Limb (tissue), 2 donors: ENCODE measurements around the gene SH2B3.
"Not testable (repeated sequence)": the region's sequence is repeated elsewhere in the genome, so short reads cannot be mapped to it uniquely, and the experiment has no call there.

ENCODE experiments used
- DNase-seq, 2 donors: peaks; one replicate each; pipeline ENCODE4 v3.0.0-alpha.2; 2016; ENCODE audit errors: extremely low spot score in 2 of 2

SH2B3 gene

GRCh38 chr12:111386885-111387284 lies 18.8 kb upstream of the SH2B3 start:
- no peak for DNase-seq

DNA sequence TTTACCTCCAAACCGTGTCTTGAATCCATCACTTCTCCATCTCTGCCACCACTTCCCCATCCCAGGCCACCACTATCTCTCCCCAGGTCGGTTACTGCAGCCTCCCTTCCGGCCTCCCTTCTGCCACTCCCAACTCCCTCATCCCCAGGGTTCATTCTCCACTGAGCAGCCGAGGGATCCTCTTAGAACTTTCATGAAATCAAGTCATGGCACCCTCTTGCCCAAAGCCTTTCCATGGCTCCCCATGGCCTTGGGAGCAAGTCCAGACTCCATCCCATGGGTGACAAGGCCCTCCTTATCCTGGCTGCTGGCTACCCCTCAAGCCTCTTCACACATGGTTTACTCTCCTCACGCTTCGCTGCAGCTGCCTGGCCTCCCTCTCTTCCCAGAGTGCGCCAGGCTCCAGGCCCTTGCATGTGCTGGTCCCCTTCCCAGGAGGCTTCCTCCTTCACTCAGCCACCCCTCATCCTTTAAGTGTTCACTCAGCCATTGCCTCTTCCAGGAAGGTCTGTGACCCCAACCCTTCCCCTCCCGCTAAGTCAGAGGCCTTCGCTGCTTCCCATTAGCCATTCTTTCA lies 17.9 kb upstream of the SH2B3 start:
- DNase-seq: no peak

- no peak for DNase-seq
Observed at GRCh38 chr12:111389635-111390034, 16.1 kb upstream of the SH2B3 start.

DNA sequence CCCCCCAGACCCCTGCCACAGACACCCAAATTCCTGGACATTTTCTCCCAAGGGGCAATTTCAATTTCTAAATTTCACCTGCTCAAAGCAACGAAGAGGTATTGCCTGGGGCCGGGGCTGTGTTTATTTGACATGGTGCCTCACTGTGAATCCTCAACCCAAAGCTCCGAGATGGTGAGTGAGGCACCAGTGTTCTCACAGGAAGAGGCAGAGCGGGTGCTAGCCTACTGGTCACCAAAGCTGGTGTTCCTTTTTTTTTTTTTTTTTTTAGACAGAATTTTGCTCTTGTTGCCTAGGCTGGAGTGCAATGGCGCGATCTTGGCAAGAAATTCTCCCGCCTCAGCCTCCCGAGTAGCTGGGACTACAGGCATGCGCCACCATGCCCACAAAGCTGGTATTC lies 14.8 kb upstream of the SH2B3 start:
- DNase-seq: no peak

- DNase-seq: no peak
Observed at GRCh38 chr12:111393700-111394300, 11.9 kb upstream of the SH2B3 start.

DNA sequence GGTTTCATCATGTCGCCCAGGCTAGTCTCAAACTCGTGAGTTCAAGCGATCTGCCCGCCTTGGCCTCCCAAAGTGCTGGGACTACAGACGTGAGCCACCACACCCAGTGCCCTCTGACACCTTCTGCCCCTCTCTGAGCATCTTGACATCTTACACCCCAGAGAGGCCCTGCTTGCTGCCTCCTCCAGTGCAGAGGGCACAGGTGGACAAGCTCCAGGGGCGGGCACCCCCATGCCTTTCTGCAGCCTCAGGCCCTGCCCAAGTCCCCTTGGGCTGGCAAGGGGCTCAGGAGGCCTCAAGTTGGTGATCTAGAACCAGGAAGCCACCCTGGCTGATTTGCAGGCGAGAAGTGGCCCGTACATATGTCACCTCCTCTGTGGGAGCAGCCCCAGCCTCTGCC lies 11.2 kb upstream of the SH2B3 start:
- no peak for DNase-seq

DNA sequence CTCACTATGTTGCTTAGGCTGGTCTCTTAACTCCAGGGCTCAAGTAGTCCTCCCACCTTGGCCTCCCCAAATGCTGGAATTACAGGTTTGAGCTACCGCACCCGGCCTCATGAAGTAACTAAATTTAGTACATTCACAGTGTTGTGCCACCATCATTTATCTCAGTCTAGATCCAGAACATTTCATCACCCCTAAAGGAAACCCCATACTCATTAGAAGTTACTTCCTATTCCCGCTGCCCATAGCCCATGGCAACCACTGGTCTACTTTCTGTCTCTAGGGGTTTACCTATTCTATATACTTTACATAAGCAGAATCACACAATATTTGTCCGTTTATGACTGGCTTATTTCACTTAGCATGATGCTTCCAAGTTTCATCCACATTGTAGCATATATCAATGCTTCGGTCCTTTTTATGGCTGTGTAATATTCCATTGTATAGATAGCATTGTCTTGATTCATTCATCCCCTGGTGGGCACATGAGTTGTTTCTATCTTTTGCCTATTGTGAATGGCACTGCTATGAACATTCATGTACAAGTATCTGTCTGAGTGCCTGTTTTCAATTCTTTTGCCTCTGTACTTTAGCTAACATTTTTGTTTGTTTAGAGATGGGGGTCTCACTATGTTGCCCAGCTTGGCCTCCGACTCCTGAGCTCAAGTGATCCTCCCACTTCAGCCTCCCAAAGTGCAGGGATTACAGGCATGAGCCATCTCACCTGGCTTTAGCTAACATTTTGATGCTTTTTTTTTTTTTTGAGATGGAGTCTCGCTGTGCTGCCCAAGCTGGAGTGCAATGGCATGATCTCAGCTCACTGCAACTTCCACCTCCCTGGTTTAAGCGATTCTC lies 10.2 kb upstream of the SH2B3 start:
- DNase-seq: no peak

- DNase-seq: not testable (repeated sequence)
Observed at GRCh38 chr12:111396271-111396670, 9.5 kb upstream of the SH2B3 start.

- peak; percentile 66 to 89 for DNase-seq
Observed at GRCh38 chr12:111396726-111397445, 8.8 kb upstream of the SH2B3 start.

DNA sequence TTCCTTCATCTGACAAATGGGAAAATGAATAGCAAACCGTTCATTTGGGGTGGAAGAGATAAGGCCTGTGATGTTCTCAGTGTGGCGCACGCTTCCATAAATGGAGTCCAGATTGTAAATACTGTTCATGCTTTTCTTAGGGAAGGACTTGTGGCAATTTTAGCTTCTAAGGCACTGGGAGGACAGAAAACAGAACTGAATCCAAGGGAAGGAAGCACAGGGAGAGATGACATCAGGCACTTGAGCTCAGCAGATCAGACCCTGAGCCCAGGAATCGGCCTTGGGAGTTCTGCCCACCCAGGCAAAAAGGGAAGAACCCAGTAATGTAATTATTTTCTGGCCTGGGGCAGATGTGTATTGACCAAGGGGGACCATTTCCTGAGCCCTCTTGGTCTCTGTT lies 7.2 kb upstream of the SH2B3 start:
- DNase-seq: no peak

DNA sequence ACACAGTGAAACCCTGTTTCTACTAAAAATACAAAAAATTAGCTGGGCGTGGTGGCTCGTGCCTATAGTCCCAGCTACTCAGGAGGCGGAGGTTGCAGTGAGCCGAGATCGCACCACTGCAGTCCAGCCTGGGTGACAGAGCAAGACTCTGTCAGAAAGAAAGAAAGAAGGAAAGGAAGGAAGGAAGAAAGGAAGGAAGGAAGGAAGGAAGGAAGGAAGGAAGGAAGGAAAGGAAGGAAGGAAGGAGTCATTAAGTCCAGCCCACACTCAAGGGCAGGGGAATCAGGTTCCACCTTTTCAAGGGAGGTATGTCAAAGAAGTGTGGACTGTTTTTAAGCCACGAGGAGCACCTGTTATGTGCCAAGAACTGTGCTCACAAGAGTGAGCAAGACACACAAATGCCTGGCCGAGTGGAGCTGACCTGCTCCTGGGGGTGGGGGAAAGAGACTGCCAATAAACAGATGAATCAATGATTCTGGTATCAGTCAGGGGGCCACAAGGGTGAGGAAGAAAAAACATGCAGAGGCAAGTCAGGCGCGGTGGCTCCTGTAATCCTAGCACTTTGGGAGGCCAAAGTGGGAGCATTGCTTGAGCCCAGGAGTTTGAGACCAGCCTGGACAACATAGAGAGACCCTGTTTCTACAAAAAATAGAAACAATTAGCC lies 5.8 kb upstream of the SH2B3 start:
- DNase-seq: not testable (repeated sequence)

- DNase-seq: no peak
Observed at GRCh38 chr12:111401167-111401605, 4.5 kb upstream of the SH2B3 start.

DNA sequence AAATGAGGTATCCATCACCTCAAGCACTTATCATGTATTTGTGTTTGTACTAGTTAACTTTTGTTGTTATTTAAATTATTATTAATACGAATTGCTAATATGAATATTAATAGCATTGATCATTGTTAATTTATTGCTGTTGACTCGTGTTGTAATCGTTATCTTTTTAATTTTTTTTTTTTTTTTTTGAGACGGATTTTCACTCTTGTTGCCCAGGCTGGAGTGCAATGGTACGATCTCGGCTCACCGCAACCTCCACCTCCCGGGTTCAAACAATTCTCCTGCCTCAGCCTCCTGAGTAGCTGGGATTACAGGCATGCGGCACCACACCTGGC lies 3.3 kb upstream of the SH2B3 start:
- DNase-seq: not testable (repeated sequence)

DNA sequence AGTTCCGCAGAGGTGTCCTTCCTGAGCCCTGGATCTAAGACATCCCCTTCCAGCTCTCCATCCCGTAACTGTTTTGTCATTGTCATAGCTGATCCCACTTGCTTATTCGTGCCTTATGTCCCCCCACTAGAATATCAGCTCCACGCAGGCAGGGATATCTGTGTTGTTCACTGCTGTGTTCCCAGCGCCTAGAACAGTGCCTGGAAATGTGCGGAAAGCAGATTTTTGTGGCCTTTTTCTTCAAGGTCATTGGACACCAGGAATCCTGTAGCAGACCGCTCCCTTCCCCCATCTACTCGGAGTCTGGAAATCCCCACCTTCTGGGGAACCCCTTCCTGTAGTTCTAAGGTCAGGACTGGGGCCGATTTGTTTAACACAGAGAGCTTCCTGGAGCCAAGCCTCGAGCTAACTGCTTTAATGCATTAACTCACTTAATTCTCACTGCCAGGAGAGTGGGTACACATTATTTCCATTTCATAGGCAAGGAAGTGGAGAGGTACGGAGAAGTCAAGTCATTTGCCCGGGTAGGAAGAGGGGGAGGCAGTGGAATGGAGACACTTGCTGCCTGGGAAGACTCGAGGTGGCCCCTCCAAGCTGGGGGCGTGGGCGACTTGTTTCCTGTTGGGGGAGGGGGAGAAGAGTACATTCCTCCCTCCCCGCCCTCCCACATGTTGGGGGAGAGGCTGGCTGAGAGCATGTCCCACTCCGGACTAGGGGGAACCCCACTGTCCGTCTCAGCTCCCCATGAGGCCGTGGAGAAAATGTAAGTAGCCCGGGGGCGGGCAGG lies 1.2 kb upstream of the SH2B3 start:
- peak in 1 of 2 donors; percentile 50 for DNase-seq

- DNase-seq: peak; percentile 79 to 93
Observed at GRCh38 chr12:111405149-111405858, 419 bp upstream of the SH2B3 start.

GRCh38 chr12:111406474-111407376 lies 1.0 kb downstream of the SH2B3 start:
- DNase-seq: peak in 1 of 2 donors; percentile 47

- no peak for DNase-seq
Observed at GRCh38 chr12:111407377-111408115, 1.8 kb downstream of the SH2B3 start.

DNA sequence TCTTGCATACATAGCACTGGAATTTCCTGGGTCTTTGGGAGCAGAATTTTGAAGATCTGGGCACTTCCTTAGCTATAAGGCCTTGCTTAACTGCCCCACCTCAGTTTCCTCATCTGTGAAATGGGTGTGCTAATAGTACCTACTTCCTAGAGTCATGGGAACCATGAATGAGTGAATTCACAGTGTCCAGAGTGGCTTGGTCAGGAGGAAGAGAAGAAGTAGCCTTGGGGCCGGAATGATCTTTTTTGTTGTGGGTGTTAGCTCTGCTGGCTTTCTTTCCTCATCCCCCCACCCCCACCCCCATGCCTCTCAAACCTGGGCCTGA lies 2.4 kb downstream of the SH2B3 start:
- DNase-seq: no peak
